Loucy (cell line): ENCODE results near the gene ERI2.

Experiments
- EZH2phosphoT487 ChIP-seq: fragments of 200-600 bp; IDR thresholded peaks from 2 replicates; pipeline ENCODE4 v1.6.1; 2018; ENCODE audit warnings: antibody characterized with exemption, mild to moderate bottlenecking, moderate library complexity, borderline replicate concordance
- TF ChIP-seq, protein P1 (sequence below): fragments of 200-600 bp; sonication (generic); conservative IDR thresholded peaks from 2 replicates; pipeline ENCODE4 v1.5.1; 2014; ENCODE audit warnings: mild to moderate bottlenecking, antibody characterized with exemption, low read length

DNA sequence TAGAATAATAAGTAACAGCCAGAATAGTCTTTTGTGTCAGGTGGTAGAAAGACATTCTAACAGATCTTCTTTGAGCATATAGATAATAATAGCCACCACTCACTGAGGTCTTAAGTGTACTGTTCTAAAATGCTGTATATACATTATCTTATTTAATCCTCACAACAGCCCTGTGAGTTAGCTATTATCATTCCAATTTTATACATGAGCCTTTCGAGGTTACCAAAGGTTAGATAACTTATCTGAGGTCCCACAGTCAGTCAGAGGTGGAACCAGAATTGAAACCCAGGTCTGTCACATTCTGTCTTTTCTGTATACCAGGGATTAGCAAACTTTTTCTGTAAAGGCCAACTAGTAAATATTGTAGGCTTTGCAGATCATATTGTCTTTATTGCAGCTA is 23.3 kb upstream of the ERI2 start:
- TF ChIP-seq, protein P1, sequence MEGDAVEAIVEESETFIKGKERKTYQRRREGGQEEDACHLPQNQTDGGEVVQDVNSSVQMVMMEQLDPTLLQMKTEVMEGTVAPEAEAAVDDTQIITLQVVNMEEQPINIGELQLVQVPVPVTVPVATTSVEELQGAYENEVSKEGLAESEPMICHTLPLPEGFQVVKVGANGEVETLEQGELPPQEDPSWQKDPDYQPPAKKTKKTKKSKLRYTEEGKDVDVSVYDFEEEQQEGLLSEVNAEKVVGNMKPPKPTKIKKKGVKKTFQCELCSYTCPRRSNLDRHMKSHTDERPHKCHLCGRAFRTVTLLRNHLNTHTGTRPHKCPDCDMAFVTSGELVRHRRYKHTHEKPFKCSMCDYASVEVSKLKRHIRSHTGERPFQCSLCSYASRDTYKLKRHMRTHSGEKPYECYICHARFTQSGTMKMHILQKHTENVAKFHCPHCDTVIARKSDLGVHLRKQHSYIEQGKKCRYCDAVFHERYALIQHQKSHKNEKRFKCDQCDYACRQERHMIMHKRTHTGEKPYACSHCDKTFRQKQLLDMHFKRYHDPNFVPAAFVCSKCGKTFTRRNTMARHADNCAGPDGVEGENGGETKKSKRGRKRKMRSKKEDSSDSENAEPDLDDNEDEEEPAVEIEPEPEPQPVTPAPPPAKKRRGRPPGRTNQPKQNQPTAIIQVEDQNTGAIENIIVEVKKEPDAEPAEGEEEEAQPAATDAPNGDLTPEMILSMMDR = no peak
- no peak for TF ChIP-seq EZH2phosphoT487
